AG10803 (cell line): ENCODE measurements around the gene FSTL4.

Experiments
- DNase-seq: peaks from one replicate; pipeline ENCODE4 v3.0.0; 2010; ENCODE audit warnings: low read depth
- H3K4me3 ChIP-seq: 2 replicates; pipeline ENCODE4 v1.5.1; 2011; ENCODE audit warnings: mild to moderate bottlenecking, low read length, control low read depth
- TF ChIP-seq, protein P1 (sequence below): conservative IDR thresholded peaks from 2 replicates; pipeline ENCODE4 v1.5.1; 2011; ENCODE audit warnings: mild to moderate bottlenecking, low read length, control low read depth, inconsistent platforms

Gene FSTL4

DNA sequence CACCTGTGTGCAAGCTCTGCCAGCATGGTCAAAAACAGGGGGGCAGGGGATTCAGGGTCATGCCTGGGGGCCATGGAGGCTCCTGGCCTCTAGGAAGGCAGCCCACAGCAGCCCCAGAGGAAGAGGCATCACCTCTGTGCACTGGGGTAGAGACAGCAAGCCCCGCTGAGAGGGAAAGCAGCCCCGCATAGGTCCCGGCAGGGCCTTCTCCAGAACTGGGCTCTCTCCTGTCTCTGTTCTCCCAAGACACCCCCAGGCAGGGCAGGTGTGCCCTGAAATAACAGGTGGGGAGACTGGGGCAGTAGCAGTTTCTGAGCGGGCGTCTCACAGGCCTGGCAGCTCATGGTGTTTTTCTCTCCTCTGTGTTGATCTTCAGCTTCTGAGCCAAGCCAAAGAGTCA is 281.4 kb downstream of the FSTL4 start:
- DNase-seq: no peak
- TF ChIP-seq, protein P1, sequence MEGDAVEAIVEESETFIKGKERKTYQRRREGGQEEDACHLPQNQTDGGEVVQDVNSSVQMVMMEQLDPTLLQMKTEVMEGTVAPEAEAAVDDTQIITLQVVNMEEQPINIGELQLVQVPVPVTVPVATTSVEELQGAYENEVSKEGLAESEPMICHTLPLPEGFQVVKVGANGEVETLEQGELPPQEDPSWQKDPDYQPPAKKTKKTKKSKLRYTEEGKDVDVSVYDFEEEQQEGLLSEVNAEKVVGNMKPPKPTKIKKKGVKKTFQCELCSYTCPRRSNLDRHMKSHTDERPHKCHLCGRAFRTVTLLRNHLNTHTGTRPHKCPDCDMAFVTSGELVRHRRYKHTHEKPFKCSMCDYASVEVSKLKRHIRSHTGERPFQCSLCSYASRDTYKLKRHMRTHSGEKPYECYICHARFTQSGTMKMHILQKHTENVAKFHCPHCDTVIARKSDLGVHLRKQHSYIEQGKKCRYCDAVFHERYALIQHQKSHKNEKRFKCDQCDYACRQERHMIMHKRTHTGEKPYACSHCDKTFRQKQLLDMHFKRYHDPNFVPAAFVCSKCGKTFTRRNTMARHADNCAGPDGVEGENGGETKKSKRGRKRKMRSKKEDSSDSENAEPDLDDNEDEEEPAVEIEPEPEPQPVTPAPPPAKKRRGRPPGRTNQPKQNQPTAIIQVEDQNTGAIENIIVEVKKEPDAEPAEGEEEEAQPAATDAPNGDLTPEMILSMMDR: no peak
- H3K4me3 ChIP-seq: no peak overlapping the region

DNA sequence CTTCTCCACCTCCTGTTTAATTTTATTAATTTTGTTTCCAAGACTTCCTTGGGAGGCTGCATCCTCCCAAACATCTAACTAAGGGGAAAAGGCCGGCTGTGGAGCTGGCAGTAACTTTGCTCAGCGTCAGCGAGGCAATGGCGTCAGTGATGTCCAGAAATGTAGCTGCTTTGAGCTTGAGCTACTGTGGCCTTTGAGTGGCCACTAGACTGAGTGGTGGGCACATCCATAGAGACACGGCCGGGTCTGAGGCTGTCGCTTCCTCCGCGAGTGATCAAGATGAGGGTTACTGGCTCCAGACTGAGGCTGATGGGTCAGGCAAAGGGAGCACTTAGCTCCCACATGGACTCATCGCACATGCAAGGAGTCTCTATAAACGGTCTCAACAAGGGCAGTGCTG is 283.5 kb downstream of the FSTL4 start:
- no peak overlapping the region for H3K4me3 ChIP-seq
- TF ChIP-seq, protein P1: no peak
- no peak for DNase-seq

DNA sequence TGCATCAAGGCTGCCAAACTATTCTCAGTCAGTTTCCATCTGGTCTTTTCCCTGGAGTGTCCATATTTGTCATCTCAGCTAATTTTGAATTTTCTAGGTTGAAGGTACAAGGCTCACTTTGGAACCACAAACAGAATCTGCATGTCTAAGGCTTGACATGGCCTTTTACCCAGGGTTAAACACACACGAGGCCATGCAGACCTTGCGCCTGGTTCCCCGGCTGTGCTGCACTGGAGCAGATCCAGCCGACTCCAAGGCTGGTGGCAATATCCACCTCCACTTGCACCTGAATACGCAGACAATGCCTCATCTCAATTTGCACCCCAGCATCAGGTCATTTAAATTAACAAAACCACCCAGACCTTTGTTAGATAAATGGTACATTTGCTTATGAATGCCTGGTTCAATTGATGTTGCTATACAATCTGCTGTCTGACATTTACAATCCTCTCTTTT is 284.4 kb downstream of the FSTL4 start:
- DNase-seq: no peak
- no peak overlapping the region for H3K4me3 ChIP-seq
- TF ChIP-seq, protein P1: no peak

DNA sequence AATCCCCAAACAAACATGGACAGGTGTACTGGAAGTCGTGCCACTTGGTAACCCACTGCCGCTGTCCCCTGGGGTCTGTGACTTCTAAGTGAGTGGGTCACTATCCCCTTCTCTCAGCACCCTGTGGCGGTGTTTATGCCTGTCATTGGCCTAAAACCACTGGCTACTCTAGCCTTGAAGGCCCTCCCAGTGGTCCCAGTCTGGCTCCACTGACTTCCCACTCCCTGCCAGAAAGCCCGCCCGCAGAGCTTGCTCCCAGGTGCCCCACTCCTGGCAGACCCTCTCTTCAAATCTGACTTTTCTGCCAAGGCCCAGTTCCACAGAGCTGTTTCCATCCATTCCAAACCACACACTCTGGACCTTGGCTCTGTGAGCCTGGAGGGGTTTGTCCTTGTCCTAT is 286.0 kb downstream of the FSTL4 start:
- DNase-seq: no peak
- H3K4me3 ChIP-seq: no peak overlapping the region
- TF ChIP-seq, protein P1: no peak

DNA sequence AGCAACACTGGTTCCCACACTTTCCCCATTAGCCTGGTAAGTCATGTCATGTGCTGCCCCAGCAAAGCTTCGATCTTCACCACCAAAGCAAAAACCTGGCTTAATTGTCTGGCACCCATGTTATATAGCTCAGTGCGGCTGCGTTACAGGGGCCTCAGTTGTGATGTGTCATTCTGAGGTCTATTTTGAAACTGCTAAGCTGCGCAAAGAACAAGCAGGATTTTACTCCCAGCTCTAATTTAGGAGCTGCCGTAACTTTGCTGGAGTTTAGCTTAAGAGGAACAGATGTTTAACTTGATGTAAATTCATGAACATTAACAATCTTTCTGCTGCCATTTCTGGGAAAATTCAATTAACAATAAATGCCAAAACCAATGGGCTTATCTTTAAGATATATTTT is 286.5 kb downstream of the FSTL4 start:
- no peak overlapping the region for H3K4me3 ChIP-seq
- TF ChIP-seq, protein P1: no peak
- DNase-seq: no peak

DNA sequence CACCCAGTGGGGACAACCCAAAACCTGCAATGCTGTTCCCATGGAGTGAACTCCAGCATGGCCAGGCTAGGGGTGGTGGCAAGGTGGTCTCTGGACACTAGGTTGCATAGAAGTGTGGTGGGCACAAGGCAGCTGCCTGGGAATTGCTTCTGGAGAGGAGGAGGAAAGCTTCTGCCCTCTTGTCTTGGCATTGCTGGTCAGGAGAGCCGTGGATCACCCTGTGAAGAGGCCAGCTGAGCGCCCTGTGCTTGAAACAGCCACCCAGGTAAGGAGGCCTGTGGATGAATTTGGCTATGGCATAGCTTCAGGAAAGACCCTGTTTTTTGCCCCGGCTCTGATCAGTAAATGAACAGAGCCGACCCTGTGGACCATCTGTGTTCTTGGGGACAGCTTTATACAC is 287.4 kb downstream of the FSTL4 start:
- DNase-seq: no peak
- TF ChIP-seq, protein P1: no peak
- no peak overlapping the region for H3K4me3 ChIP-seq

DNA sequence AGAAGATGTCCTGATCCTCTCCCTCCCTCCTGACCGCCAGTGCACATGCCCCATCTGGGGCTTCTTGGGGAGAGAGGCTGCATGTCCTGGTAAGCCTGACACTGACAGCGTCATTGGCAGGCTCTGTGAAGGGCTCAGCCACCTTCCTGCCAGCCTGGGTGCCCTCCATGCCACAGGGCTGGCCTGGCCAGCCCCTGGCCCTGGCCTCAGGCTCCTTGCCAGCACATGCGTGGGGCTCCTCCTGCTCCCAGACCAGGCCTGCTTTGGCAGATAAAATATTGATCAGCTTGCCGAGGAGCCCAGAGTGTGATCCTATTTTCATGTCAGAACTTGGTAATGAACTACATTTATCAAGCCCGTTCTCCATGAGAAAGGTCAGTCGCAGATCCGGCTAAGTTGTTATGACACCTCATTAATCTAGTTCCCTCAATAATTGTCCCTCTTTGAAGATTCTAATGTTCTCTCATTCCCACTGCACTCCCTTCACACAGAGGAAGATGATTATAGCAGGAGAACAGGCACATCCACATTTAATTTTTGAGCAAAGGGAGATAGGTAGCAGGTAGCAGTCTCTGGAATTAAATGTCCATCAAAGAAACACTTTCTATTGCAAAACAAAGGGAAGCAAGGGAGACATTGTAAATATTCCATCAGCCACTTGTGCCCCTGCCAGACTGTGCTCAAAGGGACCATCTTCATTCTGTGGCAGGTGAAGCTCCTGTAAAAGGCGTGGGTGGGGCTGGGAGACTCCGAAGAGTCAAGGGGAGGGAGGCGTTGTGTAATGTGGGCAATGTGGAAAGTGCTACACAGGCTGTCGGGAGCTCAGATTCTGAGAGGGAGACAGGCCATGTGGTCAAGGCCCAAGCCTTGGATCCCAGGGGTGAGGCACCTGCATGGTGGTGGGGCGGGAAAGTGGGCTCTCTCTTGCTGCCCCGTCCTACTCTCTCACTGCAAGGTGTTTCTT is 288.6 kb downstream of the FSTL4 start:
- H3K4me3 ChIP-seq: no peak overlapping the region
- no peak for DNase-seq
- TF ChIP-seq, protein P1: no peak
